MM.1S (cell line): ENCODE results near the gene FHL1.

ENCODE experiments used
- DNase-seq: peaks from one replicate; pipeline ENCODE4 v3.0.0-alpha.2; 2015
- H2AFZ ChIP-seq: fragments of 300-600 bp; sonication (generic); 2 replicates; pipeline ENCODE4 v1.6.0; 2016; ENCODE audit warnings: antibody characterized with exemption, low read length
- H3F3A ChIP-seq: fragments of 300-600 bp; sonication (generic); 2 replicates; pipeline ENCODE4 v1.6.1; 2016; ENCODE audit warnings: mild to moderate bottlenecking, antibody characterized with exemption, low read length, moderate library complexity, mixed read lengths; ENCODE audit not compliant: insufficient read depth
- H3K27ac ChIP-seq: fragments of 300-600 bp; sonication (generic); 2 replicates; pipeline ENCODE4 v1.5.1; 2016; ENCODE audit warnings: mild to moderate bottlenecking, low read length
- H3K27me3 ChIP-seq: fragments of 300-600 bp; sonication (generic); replicated peaks from 2 replicates; pipeline ENCODE4 v1.6.0; 2016; ENCODE audit warnings: low read length; ENCODE audit not compliant: insufficient read depth
- H3K36me3 ChIP-seq: fragments of 300-600 bp; sonication (generic); replicated peaks from 2 replicates; pipeline ENCODE4 v1.6.1; 2016; ENCODE audit warnings: mild to moderate bottlenecking, low read length, mixed read lengths; ENCODE audit not compliant: insufficient read depth
- H3K4me1 ChIP-seq: fragments of 300-600 bp; sonication (generic); 2 replicates; pipeline ENCODE4 v1.6.1; 2016; ENCODE audit warnings: low read length, mixed read lengths
- H3K4me2 ChIP-seq: fragments of 300-600 bp; sonication (generic); 2 replicates; pipeline ENCODE4 v1.6.0; 2016; ENCODE audit warnings: low read depth, low read length
- H3K4me3 ChIP-seq: fragments of 300-600 bp; sonication (generic); 2 replicates; pipeline ENCODE4 v1.5.1; 2016; ENCODE audit warnings: low read length, mixed read lengths
- H3K79me2 ChIP-seq: fragments of 300-600 bp; sonication (generic); 2 replicates; pipeline ENCODE4 v1.6.1; 2016; ENCODE audit warnings: mixed run types, low read length, mixed read lengths
- H3K9ac ChIP-seq: fragments of 300-600 bp; sonication (generic); 2 replicates; pipeline ENCODE4 v1.6.1; 2016; ENCODE audit warnings: low read length, mixed read lengths
- H3K9me2 ChIP-seq: fragments of 300-600 bp; sonication (generic); replicated peaks from 2 replicates; pipeline ENCODE4 v1.6.1; 2016; ENCODE audit warnings: mild to moderate bottlenecking, low read length, mixed read lengths; ENCODE audit not compliant: insufficient read depth
- H3K9me3 ChIP-seq: fragments of 300-600 bp; sonication (generic); replicated peaks from 2 replicates; pipeline ENCODE4 v1.6.1; 2016; ENCODE audit warnings: mild to moderate bottlenecking, low read length, mixed read lengths; ENCODE audit not compliant: insufficient read depth
- H4K20me1 ChIP-seq: fragments of 300-600 bp; sonication (generic); 2 replicates; pipeline ENCODE4 v1.6.1; 2016; ENCODE audit warnings: mild to moderate bottlenecking, low read length, moderate library complexity, mixed read lengths; ENCODE audit not compliant: insufficient read depth
- EZH2 ChIP-seq: fragments of 300-600 bp; sonication (generic); optimal IDR thresholded peaks from 2 replicates; pipeline ENCODE3; 2017; ENCODE audit warnings: low read depth, mild to moderate bottlenecking, antibody characterized with exemption, low read length, mixed read lengths
- EZH2phosphoT487 ChIP-seq: fragments of 300-600 bp; sonication (generic); IDR thresholded peaks from 2 replicates; pipeline ENCODE4 v1.6.1; 2018; ENCODE audit warnings: antibody characterized with exemption, low read length
- TF ChIP-seq, protein P1 (sequence below): fragments of 300-600 bp; sonication (generic); IDR thresholded peaks from 2 replicates; pipeline ENCODE4 v1.5.1; 2016; ENCODE audit warnings: antibody characterized with exemption, low read length, mixed read lengths

FHL1 gene

DNA sequence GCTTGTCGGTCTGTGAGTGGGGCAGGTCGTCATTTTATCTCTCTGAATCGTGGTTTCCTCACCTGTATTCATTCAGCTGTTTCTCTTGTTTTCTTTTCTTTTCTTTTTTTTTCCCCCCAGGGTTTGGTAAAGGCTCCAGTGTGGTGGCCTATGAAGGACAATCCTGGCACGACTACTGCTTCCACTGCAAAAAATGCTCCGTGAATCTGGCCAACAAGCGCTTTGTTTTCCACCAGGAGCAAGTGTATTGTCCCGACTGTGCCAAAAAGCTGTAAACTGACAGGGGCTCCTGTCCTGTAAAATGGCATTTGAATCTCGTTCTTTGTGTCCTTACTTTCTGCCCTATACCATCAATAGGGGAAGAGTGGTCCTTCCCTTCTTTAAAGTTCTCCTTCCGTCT lies 62.4 kb downstream of the FHL1 start:
- no peaks in the 10 kb centered on the region for H3K4me1 ChIP-seq
- H3F3A ChIP-seq = no peaks in the 10 kb centered on the region
- no peak for DNase-seq
- no peak overlapping the region for H3K9ac ChIP-seq
- no peaks in the 10 kb centered on the region for H4K20me1 ChIP-seq
- no peaks in the 10 kb centered on the region for H3K27me3 ChIP-seq
- H3K27ac ChIP-seq = no peak overlapping the region
- no peaks in the 10 kb centered on the region for H3K36me3 ChIP-seq
- H3K4me3 ChIP-seq = no peak overlapping the region
- no peaks in the 10 kb centered on the region for H3K9me3 ChIP-seq
- no peak overlapping the region for H2AFZ ChIP-seq
- H3K9me2 ChIP-seq = no peaks in the 10 kb centered on the region
- no peak overlapping the region for H3K4me2 ChIP-seq
- 0 out of 2 replicates have a peak, but pooled peaks cover under 1% of the 10 kb centered on the region for H3K79me2 ChIP-seq
- TF ChIP-seq EZH2 (no peak), EZH2phosphoT487 (no peak)
- TF ChIP-seq, protein P1, sequence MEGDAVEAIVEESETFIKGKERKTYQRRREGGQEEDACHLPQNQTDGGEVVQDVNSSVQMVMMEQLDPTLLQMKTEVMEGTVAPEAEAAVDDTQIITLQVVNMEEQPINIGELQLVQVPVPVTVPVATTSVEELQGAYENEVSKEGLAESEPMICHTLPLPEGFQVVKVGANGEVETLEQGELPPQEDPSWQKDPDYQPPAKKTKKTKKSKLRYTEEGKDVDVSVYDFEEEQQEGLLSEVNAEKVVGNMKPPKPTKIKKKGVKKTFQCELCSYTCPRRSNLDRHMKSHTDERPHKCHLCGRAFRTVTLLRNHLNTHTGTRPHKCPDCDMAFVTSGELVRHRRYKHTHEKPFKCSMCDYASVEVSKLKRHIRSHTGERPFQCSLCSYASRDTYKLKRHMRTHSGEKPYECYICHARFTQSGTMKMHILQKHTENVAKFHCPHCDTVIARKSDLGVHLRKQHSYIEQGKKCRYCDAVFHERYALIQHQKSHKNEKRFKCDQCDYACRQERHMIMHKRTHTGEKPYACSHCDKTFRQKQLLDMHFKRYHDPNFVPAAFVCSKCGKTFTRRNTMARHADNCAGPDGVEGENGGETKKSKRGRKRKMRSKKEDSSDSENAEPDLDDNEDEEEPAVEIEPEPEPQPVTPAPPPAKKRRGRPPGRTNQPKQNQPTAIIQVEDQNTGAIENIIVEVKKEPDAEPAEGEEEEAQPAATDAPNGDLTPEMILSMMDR = no peak

DNA sequence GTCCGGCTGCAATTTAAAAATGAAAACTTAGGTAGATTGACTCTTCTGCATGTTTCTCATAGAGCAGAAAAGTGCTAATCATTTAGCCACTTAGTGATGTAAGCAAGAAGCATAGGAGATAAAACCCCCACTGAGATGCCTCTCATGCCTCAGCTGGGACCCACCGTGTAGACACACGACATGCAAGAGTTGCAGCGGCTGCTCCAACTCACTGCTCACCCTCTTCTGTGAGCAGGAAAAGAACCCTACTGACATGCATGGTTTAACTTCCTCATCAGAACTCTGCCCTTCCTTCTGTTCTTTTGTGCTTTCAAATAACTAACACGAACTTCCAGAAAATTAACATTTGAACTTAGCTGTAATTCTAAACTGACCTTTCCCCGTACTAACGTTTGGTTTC lies 62.9 kb downstream of the FHL1 start:
- Histone ChIP-seq H3K27me3 (no peaks in the 10 kb centered on the region), H4K20me1 (no peaks in the 10 kb centered on the region), H3K27ac (no peak overlapping the region), H3K9me3 (no peaks in the 10 kb centered on the region), H3K79me2 (no peaks in the 10 kb centered on the region), H3K9ac (no peak overlapping the region), H3K4me1 (no peaks in the 10 kb centered on the region), H3K4me3 (no peak overlapping the region), H2AFZ (no peak overlapping the region), H3K36me3 (no peaks in the 10 kb centered on the region), H3K9me2 (no peaks in the 10 kb centered on the region), H3F3A (no peaks in the 10 kb centered on the region), H3K4me2 (no peak overlapping the region)
- no peak for DNase-seq
- TF ChIP-seq, protein P1 = no peak
- TF ChIP-seq EZH2 (no peak), EZH2phosphoT487 (no peak)

DNA sequence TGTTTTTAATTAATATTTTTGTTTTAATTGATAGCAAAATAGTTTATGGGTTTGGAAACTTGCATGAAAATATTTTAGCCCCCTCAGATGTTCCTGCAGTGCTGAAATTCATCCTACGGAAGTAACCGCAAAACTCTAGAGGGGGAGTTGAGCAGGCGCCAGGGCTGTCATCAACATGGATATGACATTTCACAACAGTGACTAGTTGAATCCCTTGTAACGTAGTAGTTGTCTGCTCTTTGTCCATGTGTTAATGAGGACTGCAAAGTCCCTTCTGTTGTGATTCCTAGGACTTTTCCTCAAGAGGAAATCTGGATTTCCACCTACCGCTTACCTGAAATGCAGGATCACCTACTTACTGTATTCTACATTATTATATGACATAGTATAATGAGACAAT lies 63.5 kb downstream of the FHL1 start:
- Histone ChIP-seq H3K79me2 (no peaks in the 10 kb centered on the region), H3K27ac (no peak overlapping the region), H3F3A (no peaks in the 10 kb centered on the region), H3K27me3 (no peaks in the 10 kb centered on the region), H3K9me2 (no peaks in the 10 kb centered on the region), H3K4me3 (no peak overlapping the region), H3K4me2 (no peak overlapping the region), H3K36me3 (no peaks in the 10 kb centered on the region), H3K9me3 (no peaks in the 10 kb centered on the region), H2AFZ (no peak overlapping the region), H3K4me1 (no peaks in the 10 kb centered on the region), H4K20me1 (no peaks in the 10 kb centered on the region), H3K9ac (no peak overlapping the region)
- no peak for DNase-seq
- TF ChIP-seq, protein P1 = no peak
- TF ChIP-seq EZH2phosphoT487 (no peak), EZH2 (no peak)
